ENCODE results near the gene CAPN10.

CAPN10 gene

GRCh38 chr2:240569998-240570530 lies 16.5 kb upstream of the CAPN10 start:
- Histone ChIP-seq H3K9ac (ENCODE audit: low read depth, low read length, poor library complexity) (no peak overlapping the region), H3K23ac (ENCODE audit: low read depth, low read length, poor library complexity) (peak overlapping the region; percentile 57), H3K4me3 (ENCODE audit: low read length in 2 of 2) (no peak overlapping the region), H3K79me1 (ENCODE audit: low read depth, low read length) (peaks cover 2% of the 10 kb centered on the region), H3K18ac (ENCODE audit: low read length) (no peak overlapping the region), H4K91ac (ENCODE audit: low read depth, low read length, poor library complexity) (no peak overlapping the region), H2AK5ac (ENCODE audit: low read depth, low read length) (peak overlapping the region; percentile 63), H3K27me3 (ENCODE audit: control insufficient read depth in 3 of 3, insufficient read depth in 3 of 3, low read depth in 1 of 3, low read length in 3 of 3) (peaks cover 0 to 32% (median 16%) of the 10 kb centered on the region in 3 experiments), H2BK12ac (ENCODE audit: low read length) (no peak overlapping the region), H2AFZ (ENCODE audit: low read length) (no peak overlapping the region), H3K9me3 (replicated peaks in 1 of 2; ENCODE audit: control insufficient read depth in 2 of 2, insufficient read depth in 1 of 2, low read depth in 1 of 2, low read length in 2 of 2) (peaks cover 0 to 4% of the 10 kb centered on the region in 2 donors), H3K4me2 (ENCODE audit: insufficient read depth, low read length, poor library complexity, severe bottlenecking) (peak overlapping the region; percentile 3), H3K14ac (ENCODE audit: low read length) (no peak overlapping the region), H2BK120ac (ENCODE audit: low read depth, low read length) (no peak overlapping the region), H3K4ac (ENCODE audit: low read length) (peak overlapping the region; percentile 53), H3K4me1 (ENCODE audit: control insufficient read depth in 2 of 2, insufficient read depth in 1 of 2, low read depth in 1 of 2, low read length in 2 of 2) (peaks cover 25% of the 10 kb centered on the region in 2 donors), H3K36me3 (replicated peaks in 1 of 2; ENCODE audit: control insufficient read depth in 2 of 2, insufficient read depth in 2 of 2, low read length in 2 of 2) (peaks cover 0 to 13% of the 10 kb centered on the region in 2 donors), H2BK5ac (ENCODE audit: low read length) (no peak overlapping the region), H2BK15ac (ENCODE audit: low read length) (no peak overlapping the region), H4K8ac (ENCODE audit: low read depth, low read length) (no peak overlapping the region), H3K27ac (replicated peaks; ENCODE audit: low read length) (no peak overlapping the region)
- no CpG with 5 or more reads among the region's 15 CpGs for WGBS, 2 donors (ENCODE audit: extremely low coverage in 2 of 2, insufficient read length in 2 of 2, insufficient replicate concordance in 1 of 2)
- DNase-seq (ENCODE audit: low spot score): no peak

- no peak overlapping the region for H2BK5ac ChIP-seq (ENCODE audit: low read length)
- no peak overlapping the region for H4K8ac ChIP-seq (ENCODE audit: low read depth, low read length)
- no peak overlapping the region for H2BK120ac ChIP-seq (ENCODE audit: low read depth, low read length)
- peaks cover 2% of the 10 kb centered on the region for H3K79me1 ChIP-seq (ENCODE audit: low read depth, low read length)
- H3K14ac ChIP-seq (ENCODE audit: low read length): no peak overlapping the region
- H2AFZ ChIP-seq (ENCODE audit: low read length): no peak overlapping the region
- peak overlapping the region in 1 of 2 donors; percentile 11 for H3K4me3 ChIP-seq (ENCODE audit: low read length in 2 of 2)
- no peak overlapping the region for H3K27ac ChIP-seq (replicated peaks; ENCODE audit: low read length)
- DNase-seq (ENCODE audit: low spot score): no peak
- peak overlapping the region; percentile 57 for H3K23ac ChIP-seq (ENCODE audit: low read depth, low read length, poor library complexity)
- H3K18ac ChIP-seq (ENCODE audit: low read length): no peak overlapping the region
- H3K9ac ChIP-seq (ENCODE audit: low read depth, low read length, poor library complexity): no peak overlapping the region
- H3K9me3 ChIP-seq (replicated peaks in 1 of 2; ENCODE audit: control insufficient read depth in 2 of 2, insufficient read depth in 1 of 2, low read depth in 1 of 2, low read length in 2 of 2): peaks cover 0 to 2% of the 10 kb centered on the region in 2 donors
- H2AK5ac ChIP-seq (ENCODE audit: low read depth, low read length): peak overlapping the region; percentile 19
- no CpG with 5 or more reads among the region's 11 CpGs for WGBS, 2 donors (ENCODE audit: extremely low coverage in 2 of 2, insufficient read length in 2 of 2, insufficient replicate concordance in 1 of 2)
- no peak overlapping the region for H2BK12ac ChIP-seq (ENCODE audit: low read length)
- no peak overlapping the region for H3K4me2 ChIP-seq (ENCODE audit: insufficient read depth, low read length, poor library complexity, severe bottlenecking)
- H3K27me3 ChIP-seq (ENCODE audit: control insufficient read depth in 3 of 3, insufficient read depth in 3 of 3, low read depth in 1 of 3, low read length in 3 of 3): peaks cover 0 to 32% (median 16%) of the 10 kb centered on the region in 3 experiments
- H4K91ac ChIP-seq (ENCODE audit: low read depth, low read length, poor library complexity): no peak overlapping the region
- H2BK15ac ChIP-seq (ENCODE audit: low read length): no peak overlapping the region
- H3K36me3 ChIP-seq (replicated peaks in 1 of 2; ENCODE audit: control insufficient read depth in 2 of 2, insufficient read depth in 2 of 2, low read length in 2 of 2): peaks cover 0 to 17% of the 10 kb centered on the region in 2 donors
- H3K4ac ChIP-seq (ENCODE audit: low read length): no peak overlapping the region
- peaks cover 22 to 23% of the 10 kb centered on the region in 2 donors for H3K4me1 ChIP-seq (ENCODE audit: control insufficient read depth in 2 of 2, insufficient read depth in 1 of 2, low read depth in 1 of 2, low read length in 2 of 2)
These were observed 15.8 kb upstream of the CAPN10 start for GRCh38 chr2:240570531-240571313.

DNA sequence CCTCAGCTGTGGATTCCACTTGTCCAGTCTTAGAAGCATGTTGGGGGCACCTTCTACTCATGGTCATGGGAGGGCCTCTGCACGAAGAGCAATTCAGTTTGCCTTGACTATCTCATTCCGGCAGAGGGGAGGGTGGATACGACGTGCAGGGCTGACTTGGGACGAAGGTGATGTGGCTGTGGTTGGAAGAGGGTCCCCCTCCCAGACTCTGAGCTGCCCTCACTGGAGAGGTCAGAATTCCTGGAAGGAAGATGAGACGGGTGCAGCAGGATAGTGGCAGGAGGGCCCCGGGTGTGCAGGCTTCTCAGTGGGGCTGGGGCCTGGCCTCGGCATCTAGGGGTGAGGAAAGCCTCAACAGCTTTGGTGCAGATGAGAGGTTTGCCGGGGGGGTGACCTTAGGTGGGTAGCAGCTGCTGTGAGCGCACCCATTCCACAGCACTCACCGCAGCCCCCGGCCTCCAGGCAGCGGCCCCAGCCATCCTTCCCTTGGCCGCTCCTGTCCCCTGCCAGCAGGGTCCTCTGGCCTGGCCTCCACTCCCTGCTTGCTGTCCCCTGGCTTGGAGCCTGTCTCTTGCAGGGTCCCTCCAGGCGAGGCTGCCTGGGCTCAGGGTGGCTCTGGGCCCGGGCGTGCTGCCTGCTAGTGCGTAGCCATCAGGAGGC lies 15.1 kb upstream of the CAPN10 start:
- Histone ChIP-seq H3K23ac (ENCODE audit: low read depth, low read length, poor library complexity) (peak overlapping the region; percentile 73), H2AK5ac (ENCODE audit: low read depth, low read length) (peak overlapping the region; percentile 19), H4K91ac (ENCODE audit: low read depth, low read length, poor library complexity) (no peak overlapping the region), H3K4me3 (ENCODE audit: low read length in 2 of 2) (peak overlapping the region in 1 of 2 donors; percentile 11), H3K14ac (ENCODE audit: low read length) (no peak overlapping the region), H3K9ac (ENCODE audit: low read depth, low read length, poor library complexity) (no peak overlapping the region), H2BK5ac (ENCODE audit: low read length) (no peak overlapping the region), H3K18ac (ENCODE audit: low read length) (peak overlapping the region; percentile 64), H3K4me2 (ENCODE audit: insufficient read depth, low read length, poor library complexity, severe bottlenecking) (no peak overlapping the region), H3K9me3 (replicated peaks in 1 of 2; ENCODE audit: control insufficient read depth in 2 of 2, insufficient read depth in 1 of 2, low read depth in 1 of 2, low read length in 2 of 2) (peaks cover 0 to 2% of the 10 kb centered on the region in 2 donors), H3K36me3 (replicated peaks in 1 of 2; ENCODE audit: control insufficient read depth in 2 of 2, insufficient read depth in 2 of 2, low read length in 2 of 2) (peaks cover 0 to 21% of the 10 kb centered on the region in 2 donors), H2BK120ac (ENCODE audit: low read depth, low read length) (no peak overlapping the region), H2AFZ (ENCODE audit: low read length) (no peak overlapping the region), H3K27me3 (ENCODE audit: control insufficient read depth in 3 of 3, insufficient read depth in 3 of 3, low read depth in 1 of 3, low read length in 3 of 3) (peaks cover 0 to 32% (median 16%) of the 10 kb centered on the region in 3 experiments), H3K27ac (replicated peaks; ENCODE audit: low read length) (no peak overlapping the region), H4K8ac (ENCODE audit: low read depth, low read length) (no peak overlapping the region), H3K4me1 (ENCODE audit: control insufficient read depth in 2 of 2, insufficient read depth in 1 of 2, low read depth in 1 of 2, low read length in 2 of 2) (peaks cover 18% of the 10 kb centered on the region in 2 donors), H3K4ac (ENCODE audit: low read length) (no peak overlapping the region), H2BK15ac (ENCODE audit: low read length) (no peak overlapping the region), H3K79me1 (ENCODE audit: low read depth, low read length) (peaks cover 2% of the 10 kb centered on the region), H2BK12ac (ENCODE audit: low read length) (no peak overlapping the region)
- no CpG with 5 or more reads among the region's 18 CpGs for WGBS, 2 donors (ENCODE audit: extremely low coverage in 2 of 2, insufficient read length in 2 of 2, insufficient replicate concordance in 1 of 2)
- no peak for DNase-seq (ENCODE audit: low spot score)

Data from neuronal stem cell (in vitro differentiated cells).